ENCODE measurements around the gene FIBCD1. TPM values are rescaled to one million over a fixed set of nuclear protein-coding genes. Genes with fewer than 3 reads are reported as not detected.

The FIBCD1 gene
- total and polyA plus RNA-seq, 9 of the 15 experiments (the other 6 are each of a cell fraction or from before 2014, with no cell fraction given) = 0.53 to 1.2 (median 0.95) TPM; not detected in 4

DNA sequence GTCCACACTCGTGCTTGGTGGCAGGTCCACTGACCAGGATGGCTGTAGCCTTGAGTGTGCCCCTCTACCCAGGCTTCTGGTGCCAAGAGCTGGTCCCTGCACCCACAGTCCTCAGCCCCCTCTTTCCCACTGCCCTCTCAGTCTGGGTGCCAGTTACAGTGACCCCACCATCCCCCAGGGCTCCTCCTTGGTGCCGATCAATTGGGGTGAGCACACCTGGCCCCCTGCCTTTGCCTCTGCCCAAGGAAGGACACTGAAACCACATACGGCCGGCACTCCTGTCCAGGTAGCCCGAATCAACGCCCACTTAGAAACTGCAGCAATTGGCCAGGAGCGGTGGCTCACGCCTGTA is 24.0 kb downstream of the FIBCD1 start (continued):
- TF ChIP-seq NR4A1 (CRISPR knock-in tag; IDR thresholded peaks at IDR 0.05) (no peak), NR4A1 (tag; IDR thresholded peaks at IDR 0.05) (no peak), FOXP1 (CRISPR knock-in tag; IDR thresholded peaks at IDR 0.05) (no peak)

DNA sequence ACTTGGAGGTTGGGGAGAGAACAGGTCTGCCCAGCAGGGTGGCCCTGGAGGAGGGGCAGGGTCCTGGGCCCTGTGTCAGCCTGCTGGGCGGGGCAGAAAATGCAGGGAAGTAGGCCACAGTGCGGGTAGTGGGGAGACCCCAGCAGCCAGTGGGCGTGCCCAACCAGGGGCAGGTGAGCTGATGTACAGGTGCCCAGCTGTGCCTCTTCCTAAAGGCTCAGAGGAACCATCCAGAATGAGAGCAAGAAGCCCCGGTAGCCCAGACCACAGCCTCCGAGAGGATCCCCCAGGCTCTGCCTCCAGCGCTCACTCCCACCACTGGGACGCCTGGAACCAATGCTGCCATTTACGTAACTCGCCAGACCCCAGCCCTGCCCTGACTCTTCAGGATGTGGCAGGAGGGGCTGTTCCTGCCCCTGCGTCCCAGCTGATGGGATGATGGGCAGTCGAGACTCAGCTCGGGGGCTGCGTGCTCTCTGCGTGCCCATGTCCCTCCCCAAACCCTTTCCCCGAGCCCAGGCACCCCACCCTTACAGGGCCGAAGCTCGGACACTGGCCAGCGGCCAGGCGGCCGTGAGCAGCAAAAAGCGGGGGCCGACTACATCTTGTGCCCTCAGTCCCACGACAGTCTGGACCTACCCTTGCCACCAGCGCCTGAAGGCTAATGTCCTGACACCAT is 24.5 kb downstream of the FIBCD1 start:
- ChIA-PET CTCF (ENCODE audit: low intra/inter-chr PET ratio) (interaction anchor here (0.8 to 1.0 kb wide), 2 partner anchors 11 to 83 kb away, joined by 3 to 4 read pairs; no protein-coding TSS in a partner anchor), POLR2A (interaction anchor here (0.6 to 26.8 kb wide), 13 partner anchors 3 to 123 kb away, joined by 3 to 582 read pairs (median 5); partner anchors contain the start of gene QRFP)
- Histone ChIP-seq H3K27ac (ENCODE audit: extremely low read depth, low read depth, low read length) (no peak overlapping the region), H3K36me3 (ENCODE audit: control insufficient read depth, insufficient read depth, low read length) (no peaks in the 10 kb centered on the region), H3K4me1 (replicated peaks in 1 of 2; ENCODE audit: control insufficient read depth in 2 of 2, insufficient read depth in 2 of 2, low read length in 2 of 2) (peaks cover 0 to 57% of the 10 kb centered on the region in 2 experiments; a peak in 2 of 5 replicates), H2AFZ (ENCODE audit: low read depth, low read length) (no peak overlapping the region), H3K4me3 (no peak overlapping the region), H3K9me3 (replicated peaks; ENCODE audit: control insufficient read depth, insufficient read depth, low read depth, low read length) (no peaks in the 10 kb centered on the region), H3K9me1 (ENCODE audit: control insufficient read depth, insufficient read depth, low read length) (peaks cover 10% of the 10 kb centered on the region), H4K20me1 (replicated peaks; ENCODE audit: control insufficient read depth, insufficient read depth, low read length) (peaks cover 74% of the 10 kb centered on the region), H3K9ac (ENCODE audit: insufficient read depth in 1 of 2, low read depth in 2 of 2, low read length in 2 of 2) (peak overlapping the region in 1 of 2 experiments; percentile 55; a peak in 2 of 4 replicates), H3K27me3 (ENCODE audit: control insufficient read depth in 2 of 2, insufficient read depth in 2 of 2, low read length in 2 of 2) (peaks cover 85 to 94% of the 10 kb centered on the region in 2 experiments), H3K79me2 (ENCODE audit: control insufficient read depth, insufficient read depth, low read length) (no peaks in the 10 kb centered on the region), H3K4me2 (ENCODE audit: insufficient read depth, low read length) (no peak overlapping the region)
- no TSS peak for BruUV-seq (replicated peaks)
- 4% methylated on average over 24 of the region's 24 CpGs for WGBS (ENCODE audit: insufficient coverage, low coverage, missing lambda C conversion rate)
- intact Hi-C loops (cut with micrococcal nuclease) = no loop called here
- peak; percentile 15 for ATAC-seq
- in situ Hi-C loops (cut with MboI) = no loop called here
- no peak for FAIRE-seq
- peak in 2 of 4 experiments; percentile 67 to 75 for DNase-seq (ENCODE audit: extremely low read depth in 1 of 4, low spot score in 3 of 4)
- TF ChIP-seq ZMIZ1 (IDR thresholded peaks at IDR 0.05; ENCODE audit: low read depth in 2 of 2, low read length in 2 of 2) = 0 out of 4 replicates have a peak, but pooled peaks of 1 of the 2 experiments have one; percentile 28
- no peak for TF ChIP-seq CHCHD3 (CRISPR knock-in tag; IDR thresholded peaks at IDR 0.05)
- TF ChIP-seq KLF13 (tag; IDR thresholded peaks at IDR 0.05; ENCODE audit: borderline replicate concordance, low read depth) = no peak
- 0 out of 2 replicates have a peak, but pooled peaks have one; percentile 54 for TF ChIP-seq GTF2F1 (IDR thresholded peaks at IDR 0.05; ENCODE audit: low read depth, low read length)

All from K562 (cell line).